Neural progenitor cell (in vitro differentiated cells): Measurements from ENCODE around the gene TOMM6. TPM values are rescaled to one million over a fixed set of nuclear protein-coding genes. Genes with fewer than 3 reads are reported as not detected.

Experiments used
- DNase-seq: peaks from one replicate; pipeline ENCODE4 v3.0.0-alpha.2; 2016; ENCODE audit warnings: low spot score
- H2AFZ ChIP-seq: fragments of 200-600 bp; sonication (generic); replicated peaks from 2 replicates; pipeline ENCODE4 v1.6.1; 2016; ENCODE audit warnings: antibody characterized with exemption
- H3F3A ChIP-seq: fragments of 200-600 bp; sonication (generic); 2 replicates; pipeline ENCODE4 v1.6.1; 2016; ENCODE audit warnings: antibody characterized with exemption, low read depth
- H3K27ac ChIP-seq: fragments of 200-600 bp; sonication (generic); 2 replicates; pipeline ENCODE4 v1.5.1; 2016; ENCODE audit warnings: mild to moderate bottlenecking
- H3K27me3 ChIP-seq: fragments of 200-600 bp; sonication (generic); 2 replicates; pipeline ENCODE4 v1.6.1; 2016; ENCODE audit warnings: mild to moderate bottlenecking, moderate library complexity
- H3K36me3 ChIP-seq: fragments of 200-600 bp; sonication (generic); 2 replicates; pipeline ENCODE4 v1.5.1; 2016
- H3K4me1 ChIP-seq: fragments of 200-600 bp; sonication (generic); 2 replicates; pipeline ENCODE4 v1.6.1; 2016; ENCODE audit warnings: mixed run types
- H3K4me2 ChIP-seq: fragments of 200-600 bp; sonication (generic); 2 replicates; pipeline ENCODE4 v1.6.1; 2016
- H3K4me3 ChIP-seq: fragments of 200-600 bp; sonication (generic); 2 replicates; pipeline ENCODE4 v1.5.1; 2016
- H3K79me2 ChIP-seq: fragments of 200-600 bp; sonication (generic); 2 replicates; pipeline ENCODE4 v1.6.1; 2016; ENCODE audit warnings: low read depth
- H3K9ac ChIP-seq: fragments of 200-600 bp; sonication (generic); 2 replicates; pipeline ENCODE4 v1.6.1; 2016
- H3K9me3 ChIP-seq: fragments of 200-600 bp; sonication (generic); 2 replicates; pipeline ENCODE4 v1.5.1; 2016; ENCODE audit warnings: low read depth
- H4K20me1 ChIP-seq: fragments of 200-600 bp; sonication (generic); 2 replicates; pipeline ENCODE4 v1.6.1; 2016; ENCODE audit warnings: low read depth
- H3K27ac Mint-ChIP-seq: 3 replicates; pipeline ENCODE4 v1.8.0; 2021; ENCODE audit warnings: mixed read lengths
- H3K27me3 Mint-ChIP-seq: 2 replicates; pipeline ENCODE4 v1.8.0; 2022; ENCODE audit warnings: low read depth, mild to moderate bottlenecking, inconsistent platforms, moderate library complexity, mixed read lengths; ENCODE audit not compliant: insufficient read depth
- H3K36me3 Mint-ChIP-seq: 3 replicates; pipeline ENCODE4 v1.8.0; 2021; ENCODE audit warnings: mixed read lengths
- H3K4me1 Mint-ChIP-seq: 3 replicates; pipeline ENCODE4 v1.8.0; 2021; ENCODE audit warnings: mixed read lengths
- H3K4me3 Mint-ChIP-seq: 3 replicates; pipeline ENCODE4 v1.8.0; 2021; ENCODE audit warnings: mild to moderate bottlenecking, moderate library complexity, mixed read lengths
- H3K9me3 Mint-ChIP-seq: 3 replicates; pipeline ENCODE4 v1.8.0; 2020; ENCODE audit warnings: mixed read lengths
- EZH2 ChIP-seq: fragments of 200-600 bp; sonication (generic); IDR thresholded peaks from 2 replicates; pipeline ENCODE4 v1.6.1; 2017; ENCODE audit warnings: antibody characterized with exemption, mild to moderate bottlenecking, moderate library complexity
- EZH2phosphoT487 ChIP-seq: fragments of 200-600 bp; sonication (generic); IDR thresholded peaks from 2 replicates; pipeline ENCODE4 v1.6.1; 2017; ENCODE audit warnings: antibody characterized with exemption
- total RNA-seq: library from RNA; depleted of rRNA; stranded (reverse); fragments of >200 nt; gene quantifications from 2 replicates; pipeline ENCODE4 v1.2.3, GENCODE V29; 2015; ENCODE audit warnings: low replicate concordance
- TF ChIP-seq, protein P1 (sequence below): fragments of 200-600 bp; sonication (generic); IDR thresholded peaks from 2 replicates; pipeline ENCODE4 v1.5.1; 2017; ENCODE audit warnings: antibody characterized with exemption, mild to moderate bottlenecking

Gene TOMM6
- total RNA-seq, 1 donor from 2014 or later, result 182 TPM

DNA sequence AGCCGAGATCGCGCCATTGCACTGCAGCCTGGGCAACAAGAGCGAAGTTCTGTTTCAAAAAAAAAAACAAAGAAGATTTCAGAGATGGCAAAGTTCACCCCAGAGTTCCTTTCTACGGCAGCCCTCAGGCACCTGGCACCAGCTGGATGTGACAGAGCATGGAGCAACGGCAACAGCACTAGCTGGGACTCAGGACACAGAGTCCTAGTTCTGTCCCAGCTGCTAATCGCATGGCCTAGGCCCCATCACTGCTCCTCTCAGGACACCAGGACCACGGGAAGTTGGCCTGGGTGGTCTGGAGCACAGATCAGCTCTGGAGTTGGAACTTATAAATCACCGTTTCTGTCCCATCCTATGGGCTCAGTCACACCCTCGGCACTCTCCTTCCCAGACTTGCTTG, 41.4 kb upstream of the TOMM6 start:
- no peaks in the 10 kb centered on the region for H3F3A ChIP-seq
- H3K27ac ChIP-seq, result no peak overlapping the region
- H3K79me2 ChIP-seq, result no peaks in the 10 kb centered on the region
- no peak overlapping the region for H2AFZ ChIP-seq
- DNase-seq, result no peak
- no peak overlapping the region for H3K4me3 ChIP-seq
- H3K9me3 ChIP-seq, result no peaks in the 10 kb centered on the region
- no peaks in the 10 kb centered on the region for H4K20me1 ChIP-seq
- H3K27ac Mint-ChIP-seq, result no peak overlapping the region
- H3K9ac ChIP-seq, result no peak overlapping the region
- TF ChIP-seq EZH2phosphoT487 (no peak), EZH2 (no peak)
- TF ChIP-seq, protein P1, sequence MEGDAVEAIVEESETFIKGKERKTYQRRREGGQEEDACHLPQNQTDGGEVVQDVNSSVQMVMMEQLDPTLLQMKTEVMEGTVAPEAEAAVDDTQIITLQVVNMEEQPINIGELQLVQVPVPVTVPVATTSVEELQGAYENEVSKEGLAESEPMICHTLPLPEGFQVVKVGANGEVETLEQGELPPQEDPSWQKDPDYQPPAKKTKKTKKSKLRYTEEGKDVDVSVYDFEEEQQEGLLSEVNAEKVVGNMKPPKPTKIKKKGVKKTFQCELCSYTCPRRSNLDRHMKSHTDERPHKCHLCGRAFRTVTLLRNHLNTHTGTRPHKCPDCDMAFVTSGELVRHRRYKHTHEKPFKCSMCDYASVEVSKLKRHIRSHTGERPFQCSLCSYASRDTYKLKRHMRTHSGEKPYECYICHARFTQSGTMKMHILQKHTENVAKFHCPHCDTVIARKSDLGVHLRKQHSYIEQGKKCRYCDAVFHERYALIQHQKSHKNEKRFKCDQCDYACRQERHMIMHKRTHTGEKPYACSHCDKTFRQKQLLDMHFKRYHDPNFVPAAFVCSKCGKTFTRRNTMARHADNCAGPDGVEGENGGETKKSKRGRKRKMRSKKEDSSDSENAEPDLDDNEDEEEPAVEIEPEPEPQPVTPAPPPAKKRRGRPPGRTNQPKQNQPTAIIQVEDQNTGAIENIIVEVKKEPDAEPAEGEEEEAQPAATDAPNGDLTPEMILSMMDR, result no peak
- H3K4me1 ChIP-seq, result peaks cover 4% of the 10 kb centered on the region
- no peaks in the 10 kb centered on the region for H3K36me3 Mint-ChIP-seq
- H3K27me3 ChIP-seq, result no peaks in the 10 kb centered on the region
- no peaks in the 10 kb centered on the region for H3K36me3 ChIP-seq
- H3K9me3 Mint-ChIP-seq, result no peaks in the 10 kb centered on the region
- H3K4me1 Mint-ChIP-seq, result no peaks in the 10 kb centered on the region
- peaks cover 2% of the 10 kb centered on the region for H3K27me3 Mint-ChIP-seq
- H3K4me3 Mint-ChIP-seq, result no peak overlapping the region
- H3K4me2 ChIP-seq, result no peak overlapping the region

DNA sequence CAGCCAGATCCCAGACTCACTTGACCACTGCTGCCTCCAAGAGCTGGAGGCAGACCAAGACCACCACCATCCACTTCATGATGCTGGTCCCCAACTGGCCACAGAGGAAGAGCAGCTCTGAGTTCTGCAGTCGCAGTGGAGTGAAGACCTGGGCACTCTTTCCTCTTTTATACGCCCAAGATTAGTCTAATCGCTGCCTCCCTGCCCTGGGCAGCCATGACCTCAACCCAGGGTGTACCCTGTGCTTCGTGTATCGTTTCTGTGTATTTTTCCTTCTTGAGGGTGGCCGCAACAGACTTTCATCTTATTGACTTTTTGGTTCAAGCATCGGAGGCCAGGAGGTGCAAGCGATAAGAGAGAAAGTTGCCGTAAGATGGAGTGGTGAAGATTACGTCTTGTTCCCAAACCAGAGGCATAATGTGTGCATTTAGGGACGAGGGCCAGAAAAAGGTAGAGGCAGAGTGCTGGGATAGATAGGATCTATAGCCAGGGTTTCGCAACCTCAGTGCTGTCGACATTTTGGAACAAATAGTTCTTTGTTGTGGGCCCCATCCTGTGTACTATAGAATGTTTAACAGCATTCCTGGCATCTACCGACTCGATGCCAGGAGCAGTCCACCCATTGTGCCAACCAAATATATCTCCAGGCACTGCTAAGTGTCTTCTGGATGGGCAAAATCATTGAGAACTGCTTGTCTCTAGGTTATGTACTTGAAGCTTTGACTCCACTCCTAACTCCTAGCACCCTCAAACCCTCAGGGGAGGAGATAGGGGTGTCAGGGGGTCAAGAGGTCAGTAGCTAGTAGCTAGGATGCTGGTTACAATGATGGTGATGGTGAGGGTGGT, 40.0 kb upstream of the TOMM6 start, which contains the start of gene PGC:
Gene PGC, minus strand, starts transcription at position 142 of the 846 bp plus-strand sequence. Its CDS starts 63 bp downstream, at position 79.
- Mint-ChIP-seq H3K27ac (no peak within 1 kb of the TSS), H3K36me3 (no peaks in the 10 kb centered on the region), H3K4me1 (no peaks in the 10 kb centered on the region), H3K9me3 (no peaks in the 10 kb centered on the region), H3K4me3 (no peak within 1 kb of the TSS), H3K27me3 (peaks cover 2% of the 10 kb centered on the region)
- Histone ChIP-seq H3K27me3 (no peaks in the 10 kb centered on the region), H4K20me1 (no peaks in the 10 kb centered on the region), H2AFZ (no peak within 1 kb of the TSS), H3K9ac (no peak within 1 kb of the TSS), H3F3A (no peaks in the 10 kb centered on the region), H3K9me3 (no peaks in the 10 kb centered on the region), H3K4me1 (no peaks in the 10 kb centered on the region), H3K4me3 (no peak within 1 kb of the TSS), H3K4me2 (no peak within 1 kb of the TSS), H3K36me3 (no peaks in the 10 kb centered on the region), H3K79me2 (no peaks in the 10 kb centered on the region), H3K27ac (no peak within 1 kb of the TSS)
- DNase-seq, result no peak
- TF ChIP-seq EZH2phosphoT487 (no peak), EZH2 (no peak)
- TF ChIP-seq, protein P1, result no peak

DNA sequence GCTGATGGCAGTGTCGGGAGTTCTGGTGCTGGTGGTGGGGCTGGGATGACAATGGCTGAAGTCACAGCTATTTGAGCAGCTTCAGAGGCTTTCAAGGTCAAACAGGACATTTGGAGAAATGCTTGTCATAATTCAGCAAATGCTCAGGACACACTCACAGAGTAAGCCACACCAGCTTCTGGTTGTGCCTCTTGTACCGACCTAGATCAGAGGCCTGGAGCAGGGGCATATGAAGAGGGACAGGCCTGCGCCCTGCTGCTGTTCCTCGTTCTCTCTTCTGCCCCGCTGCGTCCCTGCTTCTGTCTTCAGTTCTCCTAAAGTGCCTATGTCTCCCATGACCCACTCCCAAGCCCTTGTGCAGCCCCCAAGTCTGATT, 39.4 kb upstream of the TOMM6 start:
- Histone ChIP-seq H3K9ac (no peak overlapping the region), H3K9me3 (no peaks in the 10 kb centered on the region), H3K79me2 (no peaks in the 10 kb centered on the region), H4K20me1 (no peaks in the 10 kb centered on the region), H3K36me3 (no peaks in the 10 kb centered on the region), H3K4me2 (no peak overlapping the region), H2AFZ (no peak overlapping the region), H3K27me3 (no peaks in the 10 kb centered on the region), H3K4me1 (no peaks in the 10 kb centered on the region), H3F3A (no peaks in the 10 kb centered on the region), H3K4me3 (no peak overlapping the region), H3K27ac (no peak overlapping the region)
- Mint-ChIP-seq H3K4me3 (no peak overlapping the region), H3K27ac (no peak overlapping the region), H3K27me3 (peaks cover 2% of the 10 kb centered on the region), H3K9me3 (no peaks in the 10 kb centered on the region), H3K4me1 (no peaks in the 10 kb centered on the region), H3K36me3 (no peaks in the 10 kb centered on the region)
- TF ChIP-seq EZH2phosphoT487 (no peak), EZH2 (no peak)
- TF ChIP-seq, protein P1, result no peak
- DNase-seq, result no peak
